ENCODE results near the gene DMD.

GRCh38 chrX:31074522-31074921 is 2136.8 kb downstream of the DMD start:
- TF ChIP-seq, protein P1, sequence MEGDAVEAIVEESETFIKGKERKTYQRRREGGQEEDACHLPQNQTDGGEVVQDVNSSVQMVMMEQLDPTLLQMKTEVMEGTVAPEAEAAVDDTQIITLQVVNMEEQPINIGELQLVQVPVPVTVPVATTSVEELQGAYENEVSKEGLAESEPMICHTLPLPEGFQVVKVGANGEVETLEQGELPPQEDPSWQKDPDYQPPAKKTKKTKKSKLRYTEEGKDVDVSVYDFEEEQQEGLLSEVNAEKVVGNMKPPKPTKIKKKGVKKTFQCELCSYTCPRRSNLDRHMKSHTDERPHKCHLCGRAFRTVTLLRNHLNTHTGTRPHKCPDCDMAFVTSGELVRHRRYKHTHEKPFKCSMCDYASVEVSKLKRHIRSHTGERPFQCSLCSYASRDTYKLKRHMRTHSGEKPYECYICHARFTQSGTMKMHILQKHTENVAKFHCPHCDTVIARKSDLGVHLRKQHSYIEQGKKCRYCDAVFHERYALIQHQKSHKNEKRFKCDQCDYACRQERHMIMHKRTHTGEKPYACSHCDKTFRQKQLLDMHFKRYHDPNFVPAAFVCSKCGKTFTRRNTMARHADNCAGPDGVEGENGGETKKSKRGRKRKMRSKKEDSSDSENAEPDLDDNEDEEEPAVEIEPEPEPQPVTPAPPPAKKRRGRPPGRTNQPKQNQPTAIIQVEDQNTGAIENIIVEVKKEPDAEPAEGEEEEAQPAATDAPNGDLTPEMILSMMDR (IDR thresholded peaks at IDR 0.05): no peak
- TF ChIP-seq POLR2A (IDR thresholded peaks at IDR 0.05): no peak

Measured in sigmoid colon (tissue), 3 donors.